ENCODE measurements around the gene PIK3C3. TPM values are rescaled to one million over a fixed set of nuclear protein-coding genes. Genes with fewer than 3 reads are reported as not detected.

The PIK3C3 gene
- total RNA-seq, 4 donors from 2014 or later = 20.2 to 70.7 (median 45.2) TPM

DNA sequence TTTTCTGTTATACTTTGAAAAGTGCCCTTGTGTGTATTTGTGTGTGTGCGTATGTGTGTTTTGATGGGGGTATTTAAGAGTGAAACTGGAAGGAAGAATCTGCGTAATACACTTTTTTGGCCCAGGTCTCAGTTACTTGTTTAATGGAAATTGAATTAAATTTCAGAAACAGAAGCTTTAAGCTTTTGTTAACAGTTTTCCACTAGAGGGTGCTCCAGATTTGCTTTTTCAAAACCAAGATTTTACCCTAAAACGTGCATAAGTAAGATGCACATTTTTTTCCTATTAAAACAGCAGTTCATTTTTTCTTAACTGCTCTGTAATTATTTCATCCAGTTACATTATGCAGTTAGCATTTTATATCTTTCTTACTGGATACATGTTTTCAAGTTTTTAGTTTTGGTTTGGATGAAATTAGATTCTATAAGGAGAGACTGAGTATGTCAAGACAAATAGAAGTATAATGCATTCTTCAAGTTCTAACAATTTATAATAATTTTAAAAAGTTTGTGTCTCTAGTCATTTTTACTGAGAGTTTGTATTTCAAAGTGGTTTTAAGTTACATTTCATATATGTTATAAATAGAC, 97.2 kb downstream of the PIK3C3 start:
- intact Hi-C loops (cut with DNase I; ENCODE audit: low total_unique reads) (no loop called here), in situ Hi-C loops (cut with MboI; ENCODE audit: low pct_ligation_motif_present in 1 of 4, low pct_unique_long_range_greater_than_20kb in 1 of 4, low sequenced_read_pairs in 3 of 4) (no loop called here)
- no peak overlapping the region for H3K27ac ChIP-seq
- H3K36me3 ChIP-seq = peaks cover 0 to 24% (median 5%) of the 10 kb centered on the region in 4 donors
- H3K4me1 ChIP-seq = peaks cover 0 to 4% (median 0%) of the 10 kb centered on the region in 4 donors
- H3K27me3 ChIP-seq = no peaks in the 10 kb centered on the region
- H3K4me3 ChIP-seq = no peak overlapping the region
- H3K9me3 ChIP-seq = no peaks in the 10 kb centered on the region
- no peak for TF ChIP-seq POLR2AphosphoS5 (IDR thresholded peaks at IDR 0.05)
- TF ChIP-seq EP300 (IDR thresholded peaks at IDR 0.05; ENCODE audit: low read depth) = no peak
- no peak for TF ChIP-seq POLR2A (IDR thresholded peaks at IDR 0.05)
- no peak for TF ChIP-seq CTCF (IDR thresholded peaks at IDR 0.05)
- 58 to 62% methylated on average over 3 of the region's 3 CpGs for WGBS, 2 donors (ENCODE audit: low coverage in 1 of 2)
- no peak for DNase-seq

GRCh38 chr18:42053188-42053781, 98.3 kb downstream of the PIK3C3 start:
- H3K4me1 ChIP-seq = peaks cover 0 to 4% (median 0%) of the 10 kb centered on the region in 4 donors
- no peaks in the 10 kb centered on the region for H3K27me3 ChIP-seq
- H3K4me3 ChIP-seq = no peak overlapping the region
- peak; percentile 63 to 81 (median 68) for TF ChIP-seq CTCF (IDR thresholded peaks at IDR 0.05)
- TF ChIP-seq POLR2AphosphoS5 (IDR thresholded peaks at IDR 0.05) = no peak
- TF ChIP-seq EP300 (IDR thresholded peaks at IDR 0.05; ENCODE audit: low read depth) = no peak
- no peak for TF ChIP-seq POLR2A (IDR thresholded peaks at IDR 0.05)
- intact Hi-C loops (cut with DNase I; ENCODE audit: low total_unique reads) = no loop called here
- peaks cover 0 to 24% (median 8%) of the 10 kb centered on the region in 4 donors for H3K36me3 ChIP-seq
- peak; percentile 35 for DNase-seq
- no peak overlapping the region for H3K27ac ChIP-seq
- no peaks in the 10 kb centered on the region for H3K9me3 ChIP-seq
- in situ Hi-C loops (cut with MboI; ENCODE audit: low pct_ligation_motif_present in 1 of 4, low pct_unique_long_range_greater_than_20kb in 1 of 4, low sequenced_read_pairs in 3 of 4) = no loop called here
- WGBS, 2 donors (ENCODE audit: low coverage in 1 of 2) = 23 to 30% methylated on average over 5 of the region's 5 CpGs

DNA sequence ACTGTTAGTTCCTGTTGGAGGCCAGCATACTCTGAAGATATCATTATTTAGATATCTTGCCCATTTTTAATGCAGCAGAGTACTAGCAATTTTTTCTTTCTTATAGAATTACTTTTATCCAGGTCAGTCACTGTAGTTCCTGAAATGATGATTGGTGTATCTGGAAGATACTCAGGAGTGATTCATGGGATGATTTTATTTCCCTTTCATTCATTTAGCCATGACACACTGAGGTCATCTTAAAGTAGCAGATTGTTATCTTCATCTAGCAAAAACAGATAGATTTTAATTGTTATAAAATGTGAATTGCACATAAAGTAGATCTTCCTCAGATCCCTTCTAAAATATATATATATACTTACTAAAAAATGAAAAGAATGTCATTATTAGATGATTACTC, 109.1 kb downstream of the PIK3C3 start:
- Histone ChIP-seq H3K4me3 (no peak overlapping the region), H3K27ac (no peak overlapping the region), H3K4me1 (peaks cover 0 to 4% (median 1%) of the 10 kb centered on the region in 4 donors), H3K27me3 (no peaks in the 10 kb centered on the region), H3K36me3 (peaks cover 0 to 20% (median 0%) of the 10 kb centered on the region in 4 donors), H3K9me3 (no peaks in the 10 kb centered on the region)
- intact Hi-C loops (cut with DNase I; ENCODE audit: low total_unique reads) = no loop called here
- DNase-seq = no peak
- TF ChIP-seq CTCF (IDR thresholded peaks at IDR 0.05) (no peak), EP300 (IDR thresholded peaks at IDR 0.05; ENCODE audit: low read depth) (no peak), POLR2AphosphoS5 (IDR thresholded peaks at IDR 0.05) (no peak), POLR2A (IDR thresholded peaks at IDR 0.05) (no peak)
- in situ Hi-C loops (cut with MboI; ENCODE audit: low pct_ligation_motif_present in 1 of 4, low pct_unique_long_range_greater_than_20kb in 1 of 4, low sequenced_read_pairs in 3 of 4) = no loop called here

- no peak for TF ChIP-seq CTCF (IDR thresholded peaks at IDR 0.05)
- no peak for TF ChIP-seq POLR2AphosphoS5 (IDR thresholded peaks at IDR 0.05)
- no peak for TF ChIP-seq EP300 (IDR thresholded peaks at IDR 0.05; ENCODE audit: low read depth)
- TF ChIP-seq POLR2A (IDR thresholded peaks at IDR 0.05) = no peak
- Histone ChIP-seq H3K27me3 (no peaks in the 10 kb centered on the region), H3K4me3 (no peak overlapping the region), H3K27ac (no peak overlapping the region), H3K36me3 (peaks cover 0 to 24% (median 2%) of the 10 kb centered on the region in 4 donors), H3K4me1 (peaks cover 0 to 4% (median 1%) of the 10 kb centered on the region in 4 donors), H3K9me3 (no peaks in the 10 kb centered on the region)
- in situ Hi-C loops (cut with MboI; ENCODE audit: low pct_ligation_motif_present in 1 of 4, low pct_unique_long_range_greater_than_20kb in 1 of 4, low sequenced_read_pairs in 3 of 4) = no loop called here
- no peak for DNase-seq
- intact Hi-C loops (cut with DNase I; ENCODE audit: low total_unique reads) = no loop called here
- 72 to 86% methylated on average over 1 to 4 of the region's 4 CpGs for WGBS, 2 donors (ENCODE audit: low coverage in 1 of 2)
Measured at GRCh38 chr18:42067518-42067917, 112.5 kb downstream of the PIK3C3 start.
